Natural killer cell (primary cell): ENCODE measurements around the gene DNAI1. TPM values are rescaled to one million over a fixed set of nuclear protein-coding genes. Genes with fewer than 3 reads are reported as not detected.

Source experiments
- ATAC-seq, 3 donors: fragments of 150-1000 bp in 2 of 3; fragments of 200-7000 bp in 1 of 3; cut with Tn5 transposase; 1 replicate in 1 of 3; 2 replicates in 2 of 3; pipeline ENCODE4 v1.10.0; 2021; ENCODE audit warnings: mild to moderate bottlenecking in 2 of 3, moderate library complexity in 2 of 3
- DNase-seq, 2 donors: peaks; one replicate each; pipeline versions ENCODE4 v3.0.0 to v3.0.0-alpha.2; 2013 to 2021; ENCODE audit warnings: mixed read lengths in 1 of 2
- H3K27ac ChIP-seq: one replicate; pipeline ENCODE4 v1.5.1; 2013; ENCODE audit warnings: mild to moderate bottlenecking, low read length
- H3K27me3 ChIP-seq: one replicate; pipeline ENCODE4 v1.6.1; 2013; ENCODE audit warnings: low read length; ENCODE audit not compliant: control insufficient read depth, insufficient read depth
- H3K36me3 ChIP-seq: one replicate; pipeline ENCODE4 v1.6.1; 2013; ENCODE audit warnings: low read length; ENCODE audit not compliant: control insufficient read depth, insufficient read depth
- H3K4me1 ChIP-seq: one replicate; pipeline ENCODE4 v1.6.1; 2013; ENCODE audit warnings: low read length; ENCODE audit not compliant: control insufficient read depth, insufficient read depth
- H3K4me3 ChIP-seq: one replicate; pipeline ENCODE4 v1.5.1; 2013; ENCODE audit warnings: low read length
- H3K9me3 ChIP-seq: one replicate; pipeline ENCODE4 v1.6.1; 2013; ENCODE audit warnings: low read length; ENCODE audit not compliant: control insufficient read depth, insufficient read depth
- H3K27ac Mint-ChIP-seq, 2 donors: one replicate each; pipeline ENCODE4 v1.8.0; 2022; ENCODE audit warnings: mild to moderate bottlenecking in 2 of 2, mixed read lengths in 2 of 2, moderate library complexity in 1 of 2
- H3K27me3 Mint-ChIP-seq, 2 donors: one replicate each; pipeline ENCODE4 v1.8.0; 2022; ENCODE audit warnings: low read depth in 2 of 2, mixed read lengths in 2 of 2
- H3K36me3 Mint-ChIP-seq: one replicate; pipeline ENCODE4 v1.8.0; 2022; ENCODE audit warnings: mixed read lengths
- H3K4me1 Mint-ChIP-seq, 2 donors: one replicate each; pipeline ENCODE4 v1.8.0; 2022; ENCODE audit warnings: mixed read lengths in 2 of 2
- H3K4me3 Mint-ChIP-seq: one replicate; pipeline ENCODE4 v1.8.0; 2022; ENCODE audit warnings: mild to moderate bottlenecking, moderate library complexity, mixed read lengths
- H3K9me3 Mint-ChIP-seq, 2 donors: one replicate each; pipeline ENCODE4 v1.8.0; 2022; ENCODE audit warnings: mixed read lengths in 2 of 2
- WGBS: methylation state at CpG from one replicate; pipeline ENCODE4 v1.1.7; 2013; ENCODE audit warnings: missing lambda C conversion rate; ENCODE audit not compliant: insufficient coverage; 5-methylcytosine and 5-hydroxymethylcytosine counted together
- intact Hi-C: fragments of 100-400 bp; cut with micrococcal nuclease; formaldehyde crosslinking; loops from one replicate; pipeline ENCODE4 v1.14.2; 2022
- total RNA-seq, 4 donors: library from RNA; stranded (reverse); fragments of 120-200 nt in 1 of 4; gene quantifications; one replicate each; pipeline versions ENCODE4 v1.2.3 to v1.2.4, GENCODE V29; 2013 to 2022
- TF ChIP-seq, protein P1 (sequence below): fragments of 200-600 bp; IDR thresholded peaks from one replicate; pipeline ENCODE4 v1.8.0; 2022; ENCODE audit warnings: antibody characterized with exemption

DNAI1 gene
- total RNA-seq, 3 donors from 2014 or later (not counting 1 experiment from before 2014, with no cell fraction given) = not detected

DNA sequence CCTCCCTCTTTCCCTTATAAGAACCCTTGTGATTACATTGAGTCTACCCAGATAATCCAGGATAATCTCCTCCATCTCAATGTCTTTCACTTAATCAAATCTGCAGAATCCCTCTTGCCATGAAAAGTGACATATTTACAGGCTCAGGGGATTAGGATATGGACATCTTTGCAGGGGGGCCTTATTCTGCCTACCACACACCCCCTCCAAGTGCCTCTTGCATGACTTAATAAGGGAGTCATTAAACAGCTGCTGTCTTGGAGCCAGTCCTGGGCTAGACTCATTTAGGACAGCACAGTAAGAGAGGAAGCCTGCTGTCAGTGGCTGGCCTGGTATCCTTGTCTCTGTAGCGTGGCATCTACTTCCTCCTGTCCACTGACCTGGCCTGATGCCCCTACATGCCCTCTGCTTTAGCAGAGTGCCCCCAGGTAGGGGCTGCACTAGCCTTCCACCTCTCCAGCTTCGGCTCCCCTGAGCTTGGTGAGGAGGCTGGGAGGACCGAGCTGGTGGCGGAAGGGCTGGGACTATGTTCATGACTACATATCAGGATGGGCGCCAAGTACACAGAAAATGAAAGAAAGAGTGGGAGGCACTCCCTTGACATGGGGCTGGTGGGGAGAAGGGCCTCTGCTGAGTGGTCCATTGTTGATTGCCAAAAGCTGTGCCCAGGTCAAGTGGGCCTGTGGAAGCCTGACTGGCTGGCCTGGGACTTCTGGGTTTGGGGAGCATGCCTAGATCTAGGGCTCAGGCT is 46.9 kb downstream of the DNAI1 start:
- no peak overlapping the region for H3K4me3 Mint-ChIP-seq
- no peaks in the 10 kb centered on the region for H3K4me1 Mint-ChIP-seq
- TF ChIP-seq, protein P1, sequence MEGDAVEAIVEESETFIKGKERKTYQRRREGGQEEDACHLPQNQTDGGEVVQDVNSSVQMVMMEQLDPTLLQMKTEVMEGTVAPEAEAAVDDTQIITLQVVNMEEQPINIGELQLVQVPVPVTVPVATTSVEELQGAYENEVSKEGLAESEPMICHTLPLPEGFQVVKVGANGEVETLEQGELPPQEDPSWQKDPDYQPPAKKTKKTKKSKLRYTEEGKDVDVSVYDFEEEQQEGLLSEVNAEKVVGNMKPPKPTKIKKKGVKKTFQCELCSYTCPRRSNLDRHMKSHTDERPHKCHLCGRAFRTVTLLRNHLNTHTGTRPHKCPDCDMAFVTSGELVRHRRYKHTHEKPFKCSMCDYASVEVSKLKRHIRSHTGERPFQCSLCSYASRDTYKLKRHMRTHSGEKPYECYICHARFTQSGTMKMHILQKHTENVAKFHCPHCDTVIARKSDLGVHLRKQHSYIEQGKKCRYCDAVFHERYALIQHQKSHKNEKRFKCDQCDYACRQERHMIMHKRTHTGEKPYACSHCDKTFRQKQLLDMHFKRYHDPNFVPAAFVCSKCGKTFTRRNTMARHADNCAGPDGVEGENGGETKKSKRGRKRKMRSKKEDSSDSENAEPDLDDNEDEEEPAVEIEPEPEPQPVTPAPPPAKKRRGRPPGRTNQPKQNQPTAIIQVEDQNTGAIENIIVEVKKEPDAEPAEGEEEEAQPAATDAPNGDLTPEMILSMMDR = no peak
- H3K4me1 ChIP-seq = no peaks in the 10 kb centered on the region
- WGBS = 88% methylated on average over 5 of the region's 5 CpGs
- H3K27ac Mint-ChIP-seq = no peak overlapping the region
- DNase-seq = no peak
- H3K27me3 ChIP-seq = no peaks in the 10 kb centered on the region
- H3K27ac ChIP-seq = no peak overlapping the region
- intact Hi-C loops = no loop called here
- no peaks in the 10 kb centered on the region for H3K36me3 ChIP-seq
- ATAC-seq = no peak
- no peaks in the 10 kb centered on the region for H3K9me3 ChIP-seq
- H3K36me3 Mint-ChIP-seq = no peaks in the 10 kb centered on the region
- H3K9me3 Mint-ChIP-seq = no peaks in the 10 kb centered on the region
- H3K27me3 Mint-ChIP-seq = peaks cover 0 to 9% of the 10 kb centered on the region in 2 donors
- no peak overlapping the region for H3K4me3 ChIP-seq

DNA sequence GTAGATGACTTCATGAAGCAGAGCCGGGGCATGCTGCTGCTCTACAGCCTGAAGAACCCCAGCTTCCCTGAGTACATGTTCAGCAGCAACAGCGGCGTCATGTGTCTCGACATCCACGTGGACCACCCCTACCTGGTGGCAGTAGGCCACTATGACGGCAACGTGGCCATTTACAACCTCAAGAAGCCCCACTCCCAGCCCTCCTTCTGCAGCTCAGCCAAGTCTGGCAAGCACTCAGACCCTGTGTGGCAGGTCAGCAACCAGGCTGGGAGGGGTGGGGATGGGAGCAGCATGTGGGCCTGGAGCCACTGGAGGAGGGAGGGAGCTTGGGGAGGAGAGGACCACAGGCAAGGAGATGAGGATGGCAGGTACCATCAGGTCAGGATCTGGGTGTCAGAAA is 48.0 kb downstream of the DNAI1 start:
- ATAC-seq (no peak), DNase-seq (no peak)
- H3K4me1 ChIP-seq = no peaks in the 10 kb centered on the region
- intact Hi-C loops = no loop called here
- peaks cover 0 to 8% of the 10 kb centered on the region in 2 donors for H3K27me3 Mint-ChIP-seq
- no peaks in the 10 kb centered on the region for H3K9me3 ChIP-seq
- no peak overlapping the region for H3K4me3 Mint-ChIP-seq
- no peak overlapping the region for H3K4me3 ChIP-seq
- no peak overlapping the region for H3K27ac Mint-ChIP-seq
- H3K36me3 Mint-ChIP-seq = no peaks in the 10 kb centered on the region
- no peak overlapping the region for H3K27ac ChIP-seq
- no peaks in the 10 kb centered on the region for H3K36me3 ChIP-seq
- no peaks in the 10 kb centered on the region for H3K4me1 Mint-ChIP-seq
- H3K27me3 ChIP-seq = no peaks in the 10 kb centered on the region
- no peaks in the 10 kb centered on the region for H3K9me3 Mint-ChIP-seq
- TF ChIP-seq, protein P1 = no peak
- WGBS = 91% methylated on average over 7 of the region's 7 CpGs

DNA sequence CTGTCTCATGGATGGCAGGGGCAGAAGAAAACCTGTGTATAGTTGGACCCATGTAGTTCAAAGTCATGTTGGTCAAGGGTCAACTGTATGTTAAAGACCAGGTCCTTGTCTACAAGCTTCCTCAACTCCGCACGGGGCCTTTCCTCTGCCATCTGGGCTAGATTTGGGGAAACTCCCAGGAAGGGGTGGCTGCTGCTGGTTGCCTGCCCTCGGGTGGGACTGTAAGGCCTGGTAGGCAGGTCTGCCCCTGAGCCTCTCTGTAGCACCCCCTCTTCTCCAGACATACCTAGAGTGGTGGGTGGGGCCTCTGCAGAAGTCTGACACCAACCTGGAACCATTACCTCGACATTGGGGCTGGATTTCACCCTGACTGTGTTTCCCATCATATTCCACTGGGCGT is 49.0 kb downstream of the DNAI1 start:
- H3K4me3 Mint-ChIP-seq = no peak overlapping the region
- H3K4me1 Mint-ChIP-seq = no peaks in the 10 kb centered on the region
- Histone ChIP-seq H3K36me3 (no peaks in the 10 kb centered on the region), H3K27ac (no peak overlapping the region), H3K4me3 (no peak overlapping the region), H3K9me3 (no peaks in the 10 kb centered on the region), H3K27me3 (no peaks in the 10 kb centered on the region), H3K4me1 (no peaks in the 10 kb centered on the region)
- H3K9me3 Mint-ChIP-seq = no peaks in the 10 kb centered on the region
- H3K27me3 Mint-ChIP-seq = peaks cover 0 to 8% of the 10 kb centered on the region in 2 donors
- no peak for DNase-seq
- TF ChIP-seq, protein P1 = no peak
- H3K36me3 Mint-ChIP-seq = no peaks in the 10 kb centered on the region
- ATAC-seq = no peak
- no peak overlapping the region for H3K27ac Mint-ChIP-seq
- intact Hi-C loops = no loop called here
- WGBS = 88% methylated on average over 5 of the region's 5 CpGs

DNA sequence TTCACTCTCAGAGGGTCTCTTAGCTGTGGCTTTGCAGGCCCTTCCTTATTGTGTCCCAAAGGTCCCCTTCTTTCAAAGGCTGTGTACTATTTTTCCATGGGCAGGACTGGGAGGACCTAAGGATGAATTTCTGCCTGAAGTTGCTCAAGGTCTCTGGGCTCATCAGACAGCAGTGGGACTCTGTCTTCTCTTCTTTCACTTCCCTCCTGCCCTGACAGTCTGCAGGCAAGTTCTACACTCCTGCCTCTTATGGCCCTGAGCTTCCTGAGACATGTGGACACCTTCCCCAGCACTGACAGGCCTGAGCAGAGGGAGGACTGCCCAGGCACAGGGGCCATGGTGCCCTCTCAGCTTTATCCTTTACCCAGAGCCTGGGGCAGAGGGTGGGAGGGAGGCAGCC is 49.4 kb downstream of the DNAI1 start:
- Mint-ChIP-seq H3K4me1 (no peaks in the 10 kb centered on the region), H3K36me3 (no peaks in the 10 kb centered on the region), H3K27me3 (peaks cover 0 to 8% of the 10 kb centered on the region in 2 donors), H3K4me3 (no peak overlapping the region), H3K9me3 (no peaks in the 10 kb centered on the region), H3K27ac (no peak overlapping the region)
- Histone ChIP-seq H3K4me3 (no peak overlapping the region), H3K9me3 (no peaks in the 10 kb centered on the region), H3K27me3 (no peaks in the 10 kb centered on the region), H3K4me1 (no peaks in the 10 kb centered on the region), H3K27ac (no peak overlapping the region), H3K36me3 (no peaks in the 10 kb centered on the region)
- DNase-seq (no peak), ATAC-seq (no peak)
- TF ChIP-seq, protein P1 = no peak
- intact Hi-C loops = no loop called here
